ENCODE data around the gene HRH1.

Gene HRH1

DNA sequence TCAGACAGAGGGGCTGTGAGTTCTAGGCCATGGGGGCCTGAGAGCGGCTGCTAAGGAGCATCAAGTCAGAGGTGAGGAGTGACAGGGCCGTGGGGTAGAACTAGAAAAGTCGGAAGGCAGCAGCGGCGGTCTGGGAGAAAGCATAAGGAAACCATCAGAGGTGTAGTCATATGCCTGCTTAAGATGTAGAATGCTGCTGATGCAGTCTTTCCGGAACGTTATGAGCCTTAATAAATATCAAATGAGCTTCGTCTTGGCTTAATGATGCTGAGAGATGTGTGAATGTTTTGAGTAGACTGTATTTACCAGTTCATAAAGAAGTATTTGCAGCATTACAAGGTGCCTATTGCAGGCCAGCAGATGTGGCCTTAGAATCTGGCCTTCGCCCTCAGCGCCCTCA, 133.1 kb downstream of the HRH1 start:
- DNase-seq: no peak

DNA sequence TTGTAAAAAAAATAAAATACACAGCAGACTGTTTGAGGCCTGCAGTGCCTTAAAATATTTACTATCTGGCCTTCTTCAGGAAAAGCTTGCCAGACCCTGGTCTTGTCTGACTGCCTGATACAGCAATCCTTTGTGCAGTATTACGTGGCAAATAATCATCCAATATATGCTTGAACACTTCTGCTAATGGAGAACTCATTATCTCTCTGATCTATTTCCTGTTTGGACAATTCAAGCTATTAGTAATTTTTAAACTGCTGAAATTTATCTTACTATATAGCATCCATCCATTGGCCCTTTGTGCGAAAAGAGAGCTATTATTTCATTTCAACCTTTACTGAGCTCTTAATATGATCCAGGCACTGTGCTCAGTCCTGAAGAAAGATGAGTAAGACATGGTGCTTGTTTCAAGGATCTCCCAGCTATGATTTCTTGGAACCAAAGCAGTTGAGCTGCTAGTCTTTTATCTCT, 133.8 kb downstream of the HRH1 start:
- no peak for DNase-seq

DNA sequence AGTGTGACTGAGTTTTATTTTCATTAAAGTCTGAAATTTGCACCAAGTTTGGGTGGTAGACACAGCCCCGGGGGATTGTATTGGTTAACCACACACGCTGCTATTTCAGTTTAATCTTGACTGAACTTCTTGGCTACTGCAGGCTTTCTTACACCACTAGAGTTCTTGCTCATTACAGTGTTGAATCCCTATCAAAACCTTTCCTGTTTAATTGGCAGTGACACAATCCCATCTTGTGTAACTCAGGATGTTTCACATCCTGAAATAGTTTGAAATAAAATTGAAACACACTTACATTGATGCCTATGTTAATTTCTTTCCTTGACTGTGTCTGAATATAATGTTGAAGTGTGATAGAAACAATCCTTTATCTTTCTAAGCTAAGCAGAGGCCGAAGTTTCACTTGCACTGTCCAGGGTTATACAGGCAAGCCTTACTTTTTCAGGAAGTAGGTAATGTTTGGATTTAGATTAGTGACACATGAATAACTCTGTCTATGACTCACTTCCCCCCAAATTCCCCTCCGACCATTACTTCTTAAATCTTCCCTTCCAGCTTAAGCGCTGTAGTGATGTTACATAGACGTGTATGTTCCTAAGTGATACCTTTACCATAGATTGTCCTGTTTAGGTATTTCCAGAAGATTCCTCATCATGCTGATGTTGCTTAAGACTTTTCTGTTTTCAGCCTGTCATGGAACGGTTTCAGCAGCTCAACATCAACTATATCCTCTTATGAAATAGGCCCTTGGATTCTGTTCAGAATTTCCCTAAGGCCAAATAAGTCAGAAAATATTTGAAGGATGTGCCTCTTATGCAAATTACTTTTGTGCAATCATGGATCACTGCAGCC, 134.7 kb downstream of the HRH1 start:
- DNase-seq: no peak

DNA sequence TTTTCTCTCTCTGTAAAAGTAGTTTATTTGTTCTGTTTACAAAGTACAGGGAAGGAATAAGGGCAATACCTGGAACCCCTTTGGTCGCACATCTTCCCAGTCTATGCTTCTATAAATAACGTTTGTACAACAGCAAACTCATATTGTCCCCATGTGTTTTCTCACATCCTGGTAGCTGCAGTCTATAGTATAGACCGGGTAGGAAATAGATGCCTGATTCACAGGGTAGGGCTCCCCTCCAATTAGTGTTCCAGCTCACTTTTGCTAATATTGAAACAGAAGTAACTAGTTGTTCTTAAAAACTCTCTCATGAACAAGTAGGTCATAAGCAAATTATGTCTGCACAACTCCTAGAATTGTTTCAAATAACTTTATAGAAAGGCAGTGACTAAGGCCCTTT, 135.6 kb downstream of the HRH1 start:
- no peak for DNase-seq

DNA sequence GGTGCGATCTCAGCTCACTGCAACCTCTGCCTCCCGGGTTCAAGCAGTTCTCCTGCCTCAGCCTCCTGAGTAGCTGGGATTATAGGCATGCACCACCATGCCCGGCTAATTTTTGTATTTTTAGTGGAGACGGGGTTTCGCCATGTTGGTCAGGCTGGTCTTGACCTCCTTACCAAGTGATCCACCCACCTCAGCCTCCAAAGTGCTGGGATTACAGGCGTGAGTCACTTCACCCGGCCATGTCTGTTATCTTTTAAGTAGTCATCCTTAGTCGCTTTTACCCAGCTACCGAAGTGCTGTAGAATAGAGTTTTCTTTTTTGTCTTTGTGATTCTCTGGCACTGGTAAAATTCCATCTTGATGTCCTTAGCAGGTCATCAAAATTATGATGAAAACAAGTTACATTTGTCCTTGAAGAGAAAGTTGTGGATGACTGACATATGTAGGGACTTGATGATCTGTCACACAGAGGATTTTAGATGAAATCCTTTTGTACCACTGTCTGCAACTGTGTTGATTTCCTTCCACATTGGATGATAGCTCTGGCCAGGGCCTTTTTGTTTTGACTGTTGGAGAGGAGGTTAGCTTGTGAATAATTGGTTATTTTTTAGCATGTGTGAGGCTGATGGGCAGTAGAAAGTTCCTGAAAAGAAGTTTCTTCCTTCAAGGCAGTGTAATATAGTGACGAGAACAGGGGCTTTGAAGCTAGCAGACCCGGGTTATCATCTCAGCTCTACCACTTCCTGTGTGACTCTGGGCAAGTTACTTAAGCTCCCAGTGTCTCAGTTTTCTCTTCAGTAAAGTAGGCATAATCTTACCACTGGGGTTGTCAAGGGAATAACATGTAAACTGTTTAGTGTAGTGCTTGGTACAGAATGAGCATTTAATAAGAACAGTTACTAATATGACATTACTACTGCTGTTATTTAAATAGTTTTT, 136.7 kb downstream of the HRH1 start:
- no peak for DNase-seq

DNA sequence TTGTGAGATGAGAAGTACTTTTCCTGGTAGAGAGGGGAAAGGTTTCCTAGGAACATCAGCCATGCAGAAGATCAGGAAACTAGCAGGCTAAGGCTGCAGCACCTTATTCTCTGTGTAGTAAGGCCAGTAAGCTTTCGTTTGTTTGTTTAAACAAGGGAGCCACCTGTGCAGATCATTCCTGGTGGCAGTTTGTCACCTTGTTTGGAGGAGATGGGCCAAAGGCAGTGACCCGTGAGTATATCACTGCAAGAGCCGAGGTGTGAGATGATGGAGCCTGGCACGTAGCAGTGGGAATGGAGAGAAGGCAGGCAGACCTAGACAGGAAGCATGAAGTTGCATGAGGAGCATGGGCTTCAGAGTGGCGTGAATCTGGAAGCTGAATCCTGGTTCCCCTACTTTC, 137.5 kb downstream of the HRH1 start:
- DNase-seq: no peak

DNA sequence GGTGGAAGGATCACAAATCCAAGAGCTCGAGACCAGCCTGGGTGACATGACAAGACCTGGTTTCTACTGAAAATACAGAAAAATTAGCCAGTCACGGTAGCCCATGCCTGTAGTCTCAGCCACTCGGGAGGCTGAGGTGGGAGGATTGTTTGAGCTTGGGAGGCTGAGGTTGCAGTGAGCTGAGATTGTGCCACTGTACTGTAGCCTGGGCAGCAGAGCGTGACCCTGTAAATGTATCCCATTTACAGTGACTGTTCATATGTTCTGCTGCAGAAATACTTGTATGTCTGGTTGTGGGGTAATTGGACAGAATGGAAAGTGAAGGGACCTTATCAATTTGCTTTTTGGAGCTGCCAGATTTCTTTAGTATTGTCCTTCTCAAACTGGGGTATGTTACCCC, 142.8 kb downstream of the HRH1 start:
- DNase-seq: no peak

DNA sequence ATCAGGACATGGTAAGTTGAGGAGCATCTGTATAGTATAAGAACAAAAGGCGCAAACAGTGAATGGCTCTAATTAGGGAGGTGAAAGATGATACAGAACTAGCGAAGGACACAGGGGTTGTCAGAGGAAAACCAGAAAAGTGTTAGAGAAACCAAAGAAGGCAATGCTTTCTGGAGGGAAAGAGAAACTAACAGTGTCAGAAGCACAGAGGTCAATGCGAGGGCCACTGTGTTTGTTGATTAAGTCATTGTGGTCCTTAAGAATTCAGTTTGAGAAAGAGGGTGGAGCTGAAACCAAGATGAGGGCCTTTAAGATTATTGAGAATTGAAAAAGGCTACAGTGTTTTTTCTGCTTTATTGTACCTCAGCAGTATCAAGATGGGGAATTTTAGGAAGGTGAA, 146.7 kb downstream of the HRH1 start:
- DNase-seq: no peak

DNA sequence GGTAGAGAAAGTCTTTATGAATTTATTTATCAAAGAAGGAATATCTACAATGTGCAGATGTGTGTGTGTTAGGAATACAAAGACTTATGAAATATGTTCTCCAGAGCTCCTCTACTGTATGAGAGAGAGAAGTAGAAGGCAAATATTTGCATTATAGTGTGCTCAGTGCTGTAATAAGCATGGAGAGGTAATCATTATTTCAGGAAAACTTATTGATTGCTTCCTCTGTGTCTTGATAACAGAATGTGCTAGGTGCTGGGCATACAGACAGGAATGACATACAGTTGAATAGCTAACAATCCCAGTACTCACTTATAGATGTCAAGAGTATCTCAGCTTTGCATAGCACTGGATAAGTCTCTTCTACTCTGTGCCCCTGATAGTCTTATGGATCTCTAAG, 148.2 kb downstream of the HRH1 start:
- no peak for DNase-seq

DNA sequence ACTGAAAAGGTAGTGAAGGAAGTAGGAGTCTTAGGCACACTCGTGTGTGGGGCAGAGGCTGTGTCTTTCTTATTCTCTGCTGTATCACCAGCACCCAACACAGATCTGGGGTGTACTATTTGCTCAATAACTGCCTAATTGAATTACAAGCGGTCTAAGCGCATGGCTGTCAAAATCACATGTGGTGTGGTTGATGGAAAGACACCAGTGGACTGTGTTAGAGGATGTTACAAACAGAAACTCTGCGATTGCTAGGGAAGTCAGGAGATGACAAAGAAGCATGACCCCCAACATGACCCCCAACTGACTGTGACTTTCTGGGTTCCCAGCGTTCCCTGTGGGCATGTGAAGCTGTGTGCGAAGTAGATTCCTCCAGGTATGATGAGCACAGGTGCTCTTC, 149.9 kb downstream of the HRH1 start:
- DNase-seq: no peak

DNA sequence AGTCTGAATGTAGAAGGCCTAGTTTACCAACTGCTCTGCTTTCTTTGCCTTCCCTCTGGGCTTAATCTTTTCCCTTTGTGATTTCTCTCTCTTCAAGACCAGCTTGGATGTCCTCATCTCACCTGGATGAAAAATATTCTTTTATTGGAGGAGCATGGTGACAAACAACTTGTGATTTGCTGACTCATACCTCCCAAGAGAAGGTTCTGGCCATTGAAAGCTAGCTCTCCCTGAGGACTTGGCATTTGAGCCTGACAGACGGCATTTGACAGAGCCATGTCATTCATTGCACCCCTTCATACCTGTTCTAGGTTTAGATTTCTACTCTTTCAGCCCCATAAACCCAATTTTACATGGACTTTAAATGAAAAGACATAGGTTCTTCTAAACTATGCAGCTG, 151.2 kb downstream of the HRH1 start:
- no peak for DNase-seq

DNA sequence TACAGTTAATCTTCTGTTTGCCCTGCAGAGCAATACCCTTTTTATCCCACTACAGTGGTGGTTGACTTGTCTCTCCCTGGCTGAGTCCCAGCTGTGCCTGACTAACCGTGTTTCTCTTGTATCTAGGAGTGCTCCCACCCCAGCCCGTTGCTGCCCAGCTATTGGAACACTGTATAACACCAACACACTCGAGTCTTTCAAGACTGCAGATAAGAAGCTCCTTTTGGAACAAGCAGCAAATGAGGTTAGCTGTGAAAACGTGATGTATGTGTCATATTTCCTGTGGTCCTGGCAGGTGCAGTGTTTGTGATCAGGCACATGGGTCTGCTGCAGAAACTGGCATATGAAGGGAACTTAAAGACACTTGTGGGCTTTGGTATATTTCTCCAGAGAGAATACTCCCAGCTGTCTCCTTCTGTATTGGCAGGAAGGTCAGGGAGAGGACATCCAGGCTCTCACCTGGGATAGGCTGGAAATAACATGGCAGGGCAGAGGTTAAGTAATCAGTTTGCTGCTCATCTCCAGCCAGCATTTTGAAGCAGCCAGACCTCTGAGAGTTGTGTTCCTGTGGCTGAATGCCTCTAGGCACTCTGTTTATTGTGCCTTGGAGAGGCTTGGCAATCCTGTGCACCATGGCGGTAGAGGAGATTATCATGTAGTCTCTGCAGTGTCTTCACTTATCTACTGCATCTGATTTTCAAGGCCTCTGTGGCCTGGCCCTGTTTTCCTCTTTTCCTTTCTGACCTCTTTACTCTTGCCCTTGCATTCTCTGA, 152.7 kb downstream of the HRH1 start:
- no peak for DNase-seq

DNA sequence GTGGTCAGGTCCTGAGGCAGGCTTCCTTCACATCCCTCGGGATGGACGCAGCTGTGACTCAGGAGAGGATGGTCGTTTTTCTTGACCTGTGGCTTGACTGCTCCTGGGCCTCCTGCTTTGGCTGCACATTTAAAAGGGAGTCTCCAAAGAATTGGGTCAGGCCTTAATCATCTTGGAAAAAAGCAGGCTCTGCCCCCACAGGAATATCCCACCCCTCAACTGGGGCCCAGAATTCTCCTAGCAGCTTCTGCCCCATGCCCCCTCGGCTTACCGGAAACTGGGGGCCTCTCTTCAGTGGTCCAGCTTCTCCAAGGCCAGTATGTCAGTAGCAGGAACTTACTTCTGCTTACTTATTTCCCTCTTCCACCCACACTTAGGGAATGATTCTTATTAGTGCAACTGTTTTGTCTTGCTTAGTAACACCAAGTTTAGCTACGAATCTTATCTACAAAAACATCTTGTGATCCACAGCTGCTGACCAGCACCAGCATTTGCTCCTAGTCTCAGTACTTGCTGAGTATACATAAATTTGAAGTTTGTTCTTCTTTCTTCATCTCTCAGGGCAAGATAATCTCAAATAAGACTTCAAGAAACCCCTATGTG, 153.6 kb downstream of the HRH1 start:
- no peak for DNase-seq

DNA sequence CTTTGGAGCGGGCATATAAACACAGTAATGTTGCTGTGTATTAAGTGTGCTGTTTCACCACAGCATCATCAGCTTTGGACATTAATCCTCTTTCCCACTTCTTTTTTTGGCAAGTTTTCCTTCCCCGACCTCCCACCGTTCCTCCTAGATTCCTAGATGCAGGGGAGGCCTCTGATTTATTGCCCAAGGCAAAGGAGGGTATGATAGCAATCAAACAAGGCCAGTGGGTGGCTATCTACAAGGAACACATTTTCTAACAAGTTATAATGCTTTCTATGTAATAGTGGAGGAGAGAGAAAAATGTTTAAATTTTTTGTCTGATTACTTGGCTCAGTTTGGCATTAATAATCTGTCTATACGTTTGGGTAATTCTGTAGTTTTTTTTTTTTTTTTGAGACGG, 156.0 kb downstream of the HRH1 start:
- DNase-seq: no peak

DNA sequence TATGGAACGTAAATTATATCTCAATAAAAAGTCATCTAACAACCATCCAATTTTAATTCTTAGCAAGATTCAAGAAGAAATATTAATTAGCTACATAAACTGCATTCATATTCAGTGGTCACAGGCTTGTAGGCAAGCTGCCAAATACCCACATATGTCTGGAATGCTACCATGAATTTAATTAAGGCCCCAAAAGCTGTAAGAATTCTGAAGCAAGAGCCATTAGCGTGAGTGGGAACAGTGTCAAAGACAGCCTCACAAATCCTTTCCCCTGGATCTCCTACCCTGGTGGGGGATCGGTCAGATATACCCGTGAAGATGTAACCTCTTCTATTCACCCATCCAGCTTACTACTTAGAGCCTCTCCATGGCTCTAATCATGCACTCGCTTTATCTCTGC, 157.9 kb downstream of the HRH1 start:
- no peak for DNase-seq

Data from NCI-H82 (cell line).